GM18858 (cell line): ENCODE data around the gene ZNF613.
A peak's percentile ranks its signal among the peaks of the same experiment; 100 is the strongest.
"Not testable (repeated sequence)": the region's sequence is repeated elsewhere in the genome, so short reads cannot be mapped to it uniquely, and the experiment has no call there.

Experiments
- ATAC-seq: cut with Tn5 transposase; IDR thresholded peaks from one replicate; pipeline ENCODE4 v1.9.1; 2021; ENCODE audit not compliant: unreplicated experiment

ZNF613 gene

DNA sequence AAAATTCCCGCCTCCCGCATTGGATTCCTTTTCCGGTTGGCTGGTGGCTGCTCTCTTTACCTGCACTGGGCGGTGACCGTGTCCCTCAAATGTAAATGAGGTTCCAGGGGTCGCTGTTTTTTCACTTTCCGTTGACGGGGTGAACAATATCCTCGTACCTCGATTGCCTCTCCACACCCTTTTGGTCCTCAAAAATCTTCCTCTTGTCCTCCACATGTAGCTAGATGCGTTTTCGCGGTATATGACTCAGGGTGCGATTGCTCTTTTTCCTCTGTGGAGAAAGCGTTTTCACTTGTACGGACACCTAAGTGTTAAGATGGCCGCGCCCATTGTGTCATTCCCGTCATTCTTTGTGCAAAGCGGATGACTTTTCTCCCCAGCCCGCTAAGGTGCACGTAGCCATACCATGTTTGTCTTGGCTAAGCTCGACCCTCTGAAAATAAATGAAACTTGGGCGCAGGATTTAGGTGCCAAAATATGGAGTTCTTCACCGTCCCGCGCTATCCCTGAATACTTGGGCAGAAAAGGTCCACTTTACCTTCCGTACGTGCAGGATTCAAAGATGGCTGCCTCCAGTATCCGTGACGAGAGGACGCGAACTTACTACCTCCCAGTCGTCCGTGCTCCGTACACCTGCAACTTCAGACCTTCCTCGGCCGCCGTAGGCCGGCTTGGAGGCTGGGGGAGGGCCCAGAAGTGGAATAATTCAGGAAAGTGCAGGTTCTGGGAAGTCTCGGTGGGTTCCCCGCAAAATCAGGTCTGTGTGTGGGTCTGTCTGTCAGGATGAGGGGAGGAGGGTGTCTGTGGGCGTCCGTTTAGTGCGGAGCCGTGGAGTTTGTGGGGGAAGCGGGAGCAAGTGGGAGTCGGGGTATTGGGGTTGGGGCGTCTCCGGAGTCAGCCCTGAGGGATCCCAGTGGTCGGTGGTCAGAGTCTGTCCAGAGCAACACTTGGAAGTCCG lies at the start of gene ZNF613:
TSS of gene ZNF613 (plus strand) at position 689 of the 958 bp plus-strand sequence. CDS start 8,749 bp downstream, outside the sequence.
- peak; percentile 62 for ATAC-seq

DNA sequence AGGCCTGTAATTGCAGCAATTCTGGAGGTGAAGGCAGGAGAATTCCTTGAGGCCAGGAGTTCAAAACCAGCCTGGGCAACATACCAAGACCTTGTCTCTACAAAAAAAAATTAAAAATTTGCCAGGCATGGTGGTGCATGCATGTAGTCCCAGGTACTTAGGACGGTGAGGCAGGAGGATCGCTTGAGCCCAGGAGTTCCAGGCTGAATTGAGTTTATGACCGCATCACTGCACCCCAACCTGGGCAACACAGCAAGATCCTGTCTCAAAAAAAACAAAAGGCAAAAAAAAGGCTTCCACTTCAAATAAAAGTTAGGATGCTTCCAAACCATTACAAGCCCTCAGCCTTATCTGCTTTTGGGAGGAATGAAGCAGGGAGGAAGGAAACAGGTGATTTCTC lies 44.8 kb upstream of the ZNF613 start:
- ATAC-seq, result no peak

DNA sequence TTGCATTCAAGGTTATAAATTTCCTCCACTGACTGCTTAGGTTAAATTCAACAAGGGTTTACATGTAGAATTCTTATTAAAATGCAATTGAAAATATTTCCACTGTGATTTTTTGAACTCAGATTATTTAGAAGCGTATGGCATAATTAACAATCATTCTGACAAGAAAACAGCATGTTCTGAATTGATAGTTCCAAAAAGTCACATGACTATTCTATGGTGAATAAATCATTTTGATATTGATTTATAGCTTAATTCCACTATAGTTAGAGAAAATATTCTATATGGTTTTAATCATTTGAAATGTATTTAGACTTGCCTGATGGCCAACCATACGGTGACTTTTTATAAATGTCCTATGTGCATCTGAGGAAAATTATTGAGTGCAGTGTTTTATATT lies 42.6 kb upstream of the ZNF613 start:
- no peak for ATAC-seq

DNA sequence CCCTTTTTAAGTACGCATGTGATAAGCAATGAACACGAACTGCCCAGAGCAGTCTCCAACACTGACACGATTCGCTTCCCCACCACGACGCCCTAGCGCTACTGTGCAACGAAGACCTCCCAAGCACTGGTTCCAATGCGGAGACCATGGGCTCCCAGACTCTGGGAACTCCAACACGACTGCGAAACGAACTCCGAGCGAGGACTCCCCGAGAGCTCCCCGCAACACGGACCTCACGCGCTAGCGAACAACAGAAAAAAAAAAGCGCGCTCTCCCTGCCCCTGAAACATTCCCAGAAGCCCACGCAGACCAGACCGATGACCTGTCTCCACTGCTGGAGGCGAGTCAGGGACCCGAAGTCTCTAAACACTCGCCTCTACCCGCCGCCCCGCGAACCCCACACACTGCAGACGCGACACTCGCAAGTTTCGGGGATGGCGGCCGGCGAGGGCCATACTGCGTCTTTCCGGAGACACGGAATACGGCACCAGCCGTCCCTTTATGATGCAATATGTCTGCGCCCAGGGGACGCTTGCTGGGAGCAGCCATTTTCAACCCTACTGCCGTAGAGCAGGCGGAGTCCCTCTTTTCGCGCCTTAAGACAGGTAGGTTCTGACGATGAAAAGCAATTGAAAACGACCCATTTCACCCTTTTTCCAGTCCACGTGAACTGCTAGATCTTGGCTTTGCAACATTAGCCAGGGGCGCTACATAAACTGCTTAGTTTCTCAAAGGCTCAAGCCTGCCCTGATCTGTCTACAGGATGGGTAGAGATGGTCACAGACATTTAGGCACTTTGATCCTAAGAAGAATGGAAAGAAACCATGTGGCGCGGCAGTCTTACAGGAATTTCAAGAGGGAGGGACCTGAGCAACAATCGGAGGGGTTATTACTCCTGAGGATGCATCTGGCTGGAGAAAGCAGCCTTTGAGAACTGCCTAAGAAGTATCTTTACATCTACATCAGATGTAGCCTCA lies 39.5 kb upstream of the ZNF613 start, which contains the start of gene ZNF577:
TSS of gene ZNF577 (minus strand) at position 430 of the 977 bp plus-strand sequence. CDS start 7,569 bp downstream, outside the sequence.
- no peak for ATAC-seq

DNA sequence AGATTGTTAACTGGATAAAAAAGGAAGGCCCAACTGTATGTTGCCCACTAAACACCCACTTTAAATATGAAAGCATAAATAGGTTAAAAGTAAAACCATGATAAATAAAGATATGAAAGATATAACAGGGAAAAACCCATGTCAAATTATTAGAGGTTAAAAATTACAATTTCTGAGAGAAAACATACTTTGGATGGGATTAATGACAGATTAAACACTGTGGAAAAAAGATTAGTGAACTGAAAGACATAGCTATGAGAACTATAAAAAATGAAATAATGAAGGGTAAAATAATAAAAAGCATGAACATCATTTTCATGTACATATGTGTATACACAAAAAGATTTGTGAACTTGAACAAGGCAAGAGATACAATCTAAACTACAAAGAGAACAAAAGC lies 37.3 kb upstream of the ZNF613 start:
- no peak for ATAC-seq

DNA sequence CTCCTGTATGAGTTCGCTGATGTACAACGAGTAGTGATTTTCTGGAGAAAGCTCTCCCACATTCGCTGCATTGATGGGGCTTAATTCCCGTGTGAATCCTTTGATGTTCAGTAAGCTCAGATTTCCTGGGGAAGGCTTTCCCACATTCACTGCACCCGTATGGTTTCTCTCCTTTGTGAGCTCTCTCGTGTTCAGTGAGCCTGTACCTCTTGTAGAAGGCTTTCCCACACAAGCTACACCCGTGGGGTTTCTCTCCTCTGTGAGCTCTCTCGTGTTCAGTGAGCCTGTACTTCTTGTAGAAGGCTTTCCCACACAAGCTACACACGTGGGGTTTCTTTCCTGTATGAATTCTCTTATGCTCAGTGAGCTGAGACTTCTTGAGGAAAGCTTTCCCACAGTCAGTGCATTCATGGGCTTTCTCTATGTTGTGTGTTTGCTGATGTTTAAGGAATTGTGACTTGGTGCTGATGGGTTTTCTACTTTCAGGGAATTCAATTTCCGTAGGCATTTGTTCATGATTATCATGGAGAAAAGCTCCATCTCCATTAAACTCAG lies 36.0 kb upstream of the ZNF613 start:
- no peak for ATAC-seq

DNA sequence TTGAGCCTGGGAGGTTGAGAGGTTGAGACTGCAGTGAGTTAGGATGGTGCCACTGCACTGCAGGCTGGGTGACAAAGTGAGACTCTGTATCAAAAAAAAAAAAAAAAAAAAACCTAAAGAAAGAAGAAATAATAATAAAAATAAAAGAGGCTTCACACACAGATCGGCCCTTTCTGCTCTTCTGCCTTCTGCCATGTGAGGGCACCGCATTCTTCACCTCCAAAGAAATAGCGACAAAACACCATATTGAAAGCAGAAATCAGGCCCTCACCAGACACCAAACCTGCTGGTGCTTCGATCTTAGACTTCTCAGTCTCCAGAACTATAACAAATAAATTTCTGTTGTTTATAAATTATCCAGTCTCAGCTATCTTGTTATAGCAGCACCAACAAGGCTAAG lies 25.4 kb upstream of the ZNF613 start:
- no peak for ATAC-seq

DNA sequence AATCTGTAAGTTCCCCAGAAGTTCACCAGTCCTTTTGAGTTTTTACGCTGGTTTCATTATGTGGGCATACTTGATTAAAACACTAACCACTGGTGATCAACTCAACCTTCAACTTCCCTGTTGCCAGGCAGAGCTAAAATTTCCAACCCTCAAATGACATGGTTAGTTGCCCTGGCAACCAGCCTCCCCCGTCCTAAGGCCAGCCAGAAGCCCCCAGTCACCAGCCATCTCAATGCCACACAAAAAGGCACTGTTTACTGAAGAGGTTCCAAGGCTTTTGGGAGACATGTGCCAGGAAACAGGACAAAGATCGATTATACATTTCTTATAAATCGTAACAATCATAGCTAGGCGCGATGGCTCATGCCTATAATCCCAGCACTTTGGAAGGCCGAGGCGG lies 24.1 kb upstream of the ZNF613 start:
- no peak for ATAC-seq

DNA sequence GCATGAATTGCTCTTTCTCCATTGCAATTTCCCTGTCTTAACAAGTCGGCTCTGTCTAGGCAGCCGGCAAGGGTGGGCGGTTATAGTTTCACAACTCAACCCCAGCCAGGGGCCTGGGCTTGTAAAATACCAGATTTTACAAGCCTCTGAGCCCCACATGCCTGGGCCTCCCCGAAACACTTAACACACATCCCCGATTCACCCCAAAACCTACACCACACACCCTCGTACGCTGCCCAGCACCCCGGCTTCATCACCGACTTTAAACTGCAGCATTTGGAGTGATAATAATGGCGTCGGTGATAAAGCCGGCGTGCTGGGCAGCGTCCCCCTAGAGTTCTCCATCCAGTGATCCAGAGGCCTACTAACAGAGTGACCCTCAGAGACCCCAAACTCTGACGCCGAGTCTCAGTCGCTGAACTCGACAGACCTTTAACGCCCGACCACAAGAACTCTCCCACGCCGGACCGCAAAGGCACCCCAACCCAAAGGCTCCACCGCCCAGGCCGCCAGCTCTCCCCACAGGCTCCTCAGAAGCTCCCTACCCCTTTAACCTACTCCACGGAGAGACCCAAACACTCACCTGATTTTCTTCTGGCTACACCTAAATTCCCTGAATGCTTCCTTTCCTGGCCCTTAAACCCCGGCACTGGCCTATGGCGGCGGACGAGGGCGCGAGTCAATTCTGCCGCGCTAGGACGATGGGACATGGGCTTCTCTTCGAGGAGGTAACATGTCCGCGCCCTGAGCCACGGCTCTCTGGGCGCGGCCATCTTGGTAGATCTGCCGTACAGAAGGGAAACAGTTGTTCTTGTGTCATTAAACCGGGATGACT lies 22.7 kb upstream of the ZNF613 start, which contains the start of gene ZNF649:
TSS of gene ZNF649 (minus strand) at position 687 of the 835 bp plus-strand sequence. CDS start 4,910 bp downstream, outside the sequence.
- peak; percentile 55 for ATAC-seq

DNA sequence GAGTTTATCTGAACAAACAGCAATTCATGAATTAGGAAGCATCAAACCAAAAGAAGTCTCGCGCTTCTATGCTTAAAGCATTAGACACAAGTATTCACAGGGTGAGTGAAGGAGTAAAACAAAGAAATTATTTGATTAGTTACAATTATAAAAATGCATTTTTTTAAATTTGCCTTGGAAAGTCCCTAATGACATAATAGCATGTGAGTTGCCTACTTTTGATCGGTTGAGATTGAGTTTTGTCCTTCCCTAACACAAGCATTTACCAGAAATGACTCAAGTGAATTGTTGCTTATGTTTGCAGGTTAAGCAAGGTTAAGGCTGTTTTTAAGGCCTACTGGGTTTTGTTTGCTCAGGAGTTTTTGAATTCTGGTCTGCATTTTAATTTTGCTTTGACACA lies 22.1 kb upstream of the ZNF613 start:
- no peak for ATAC-seq

DNA sequence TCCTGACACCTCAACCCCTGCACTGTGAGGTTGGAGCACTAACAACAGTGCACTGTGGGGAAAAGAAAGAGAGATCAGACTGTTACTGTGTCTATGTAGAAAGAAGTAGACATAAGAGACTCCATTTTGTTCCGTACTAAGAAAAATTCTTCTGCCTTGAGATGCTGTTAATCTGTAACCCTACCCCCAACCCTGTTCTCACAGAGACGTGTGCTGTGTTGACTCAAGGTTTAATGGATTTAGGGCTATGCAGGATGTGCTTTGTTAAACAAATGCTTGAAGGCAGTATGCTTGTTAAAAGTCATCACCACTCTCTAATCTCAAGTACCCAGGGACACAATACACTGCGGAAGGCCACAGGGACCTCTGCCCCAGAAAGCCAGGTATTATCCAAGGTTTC lies 21.6 kb upstream of the ZNF613 start:
- ATAC-seq, result not testable (repeated sequence)

DNA sequence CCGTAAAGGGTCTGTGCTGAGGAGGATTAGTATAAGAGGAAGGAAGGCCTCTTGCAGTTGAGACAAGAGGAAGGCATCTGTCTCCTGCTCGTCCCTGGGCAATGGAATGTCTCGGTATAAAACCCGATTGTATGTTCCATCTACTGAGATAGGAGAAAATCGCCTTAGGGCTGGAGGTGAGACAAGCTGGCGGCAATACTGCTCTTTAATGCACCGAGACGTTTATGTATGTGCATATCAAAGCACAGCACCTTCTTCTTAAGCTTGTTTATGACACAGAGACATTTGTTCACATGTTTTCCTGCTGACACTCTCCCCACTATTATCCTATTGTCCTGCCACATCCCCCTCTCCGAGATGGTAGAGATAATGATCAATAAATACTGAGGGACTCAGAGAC lies 21.2 kb upstream of the ZNF613 start:
- ATAC-seq, result not testable (repeated sequence)

DNA sequence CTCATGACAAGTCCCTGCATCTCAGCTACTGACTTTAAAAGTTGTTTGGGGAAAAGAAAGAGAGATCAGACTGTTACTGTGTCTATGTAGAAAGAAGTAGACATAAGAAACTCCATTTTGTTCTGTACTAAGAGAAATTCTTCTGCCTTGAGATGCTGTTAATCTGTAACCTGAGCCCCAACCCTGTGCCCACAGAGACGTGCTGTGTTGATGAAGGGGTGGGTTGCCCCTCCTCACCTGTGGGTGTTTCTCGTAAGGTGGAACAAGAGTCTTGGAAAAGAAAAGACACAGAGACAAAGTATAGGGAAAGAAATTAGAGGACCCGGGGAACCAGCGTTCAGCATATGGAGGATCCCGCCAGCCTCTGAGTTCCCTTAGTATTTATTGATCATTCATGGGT lies 19.3 kb upstream of the ZNF613 start:
- not testable (repeated sequence) for ATAC-seq

DNA sequence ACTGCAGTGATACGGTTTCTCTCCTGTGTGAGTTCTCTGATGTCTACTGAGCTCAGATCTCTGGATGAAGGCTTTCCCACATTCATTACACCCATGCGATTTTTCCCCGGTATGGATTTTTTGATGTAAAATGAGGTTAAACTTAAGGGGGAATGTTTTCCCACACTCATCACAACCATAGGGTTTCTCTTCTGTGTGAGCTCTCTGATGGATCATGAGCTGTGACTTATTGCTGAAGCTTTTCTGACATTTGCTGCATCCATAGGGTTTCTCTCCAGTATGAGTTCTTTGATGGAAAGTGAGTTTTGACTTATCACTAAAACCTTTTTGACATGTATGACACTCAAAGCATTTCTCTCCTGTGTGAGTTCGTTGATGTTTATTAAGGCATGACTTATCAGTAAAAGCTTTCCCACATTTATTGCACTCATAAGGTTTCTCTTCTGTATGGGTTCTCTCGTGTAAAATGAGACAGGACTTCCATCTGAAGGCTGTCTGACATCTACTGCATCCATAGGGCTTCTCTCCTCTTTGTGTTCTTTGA lies 11.9 kb upstream of the ZNF613 start:
- no peak for ATAC-seq

DNA sequence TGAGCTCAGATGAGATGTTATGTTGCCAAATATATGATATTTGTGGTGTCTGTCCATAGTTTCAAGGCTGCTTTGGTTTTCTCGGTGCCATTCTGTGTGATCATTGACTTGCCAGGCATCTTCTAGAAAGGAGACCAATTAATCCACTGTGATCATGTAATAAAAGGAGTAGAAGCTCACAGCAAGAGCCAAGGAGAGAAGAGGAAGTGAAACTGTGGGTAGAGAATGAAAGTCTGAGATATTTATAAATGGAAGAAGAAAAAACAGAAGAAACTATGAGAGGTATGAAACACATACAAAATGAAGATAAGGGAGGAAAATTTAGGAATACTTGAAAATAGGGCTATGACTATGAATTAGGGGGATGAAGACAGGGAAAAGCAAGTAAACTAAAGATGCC lies 11.1 kb upstream of the ZNF613 start:
- no peak for ATAC-seq

DNA sequence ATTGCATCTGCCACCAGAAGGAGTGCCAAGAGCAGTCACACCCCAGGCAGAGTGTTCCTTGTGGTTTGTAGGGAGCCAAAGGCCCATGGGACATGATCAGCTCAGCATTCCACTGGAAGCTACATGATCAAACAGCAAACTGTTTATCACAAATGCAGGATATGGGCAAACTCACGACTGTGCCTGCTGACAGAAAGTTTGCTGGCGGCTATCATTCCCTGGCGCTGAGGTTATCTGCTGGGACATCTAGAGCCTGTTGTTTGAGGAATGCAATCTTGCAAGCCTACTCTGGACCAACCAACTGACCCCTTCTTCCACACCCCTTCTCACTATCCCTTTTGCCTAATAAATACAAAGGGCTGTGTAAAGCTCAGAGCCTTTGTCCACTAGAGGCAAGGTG lies 7.7 kb upstream of the ZNF613 start:
- no peak for ATAC-seq

DNA sequence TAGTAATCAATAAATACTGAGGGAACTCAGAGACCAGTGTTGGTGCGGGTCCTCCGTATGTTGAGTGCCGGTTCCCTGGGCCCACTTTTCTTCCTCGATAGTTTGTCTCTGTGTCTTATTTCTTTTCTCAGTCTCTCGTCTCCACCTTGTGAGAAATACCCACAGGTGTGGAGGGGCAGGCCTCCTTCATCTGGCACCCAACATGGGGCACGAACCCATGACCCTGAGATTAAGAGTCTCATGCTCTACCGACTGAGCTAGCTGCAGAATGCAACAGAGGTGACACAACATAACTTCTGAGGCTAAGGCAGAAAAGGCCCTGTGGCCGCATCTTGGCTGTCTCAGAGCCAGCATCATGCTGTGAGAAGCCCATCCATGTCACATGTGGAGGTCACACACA lies 5.3 kb upstream of the ZNF613 start:
- ATAC-seq, result no peak

DNA sequence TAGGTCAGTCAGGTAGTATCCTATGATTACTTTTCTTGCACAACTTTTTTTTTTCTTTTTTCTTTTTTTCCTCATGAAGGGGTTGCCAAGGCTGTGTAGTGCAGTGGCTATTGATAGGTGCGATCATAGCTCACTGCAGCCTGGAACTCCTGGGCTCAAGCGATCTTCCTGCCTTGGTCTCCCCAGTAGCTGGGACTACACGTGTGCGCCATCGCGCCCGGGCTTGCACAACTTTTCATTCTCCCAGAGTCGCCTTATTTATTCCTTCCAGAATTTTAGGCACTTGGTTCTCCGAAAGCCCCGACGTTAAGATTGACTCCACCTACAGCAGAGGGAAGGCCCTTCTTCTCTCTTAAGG lies 867 bp upstream of the ZNF613 start:
- no peak for ATAC-seq

DNA sequence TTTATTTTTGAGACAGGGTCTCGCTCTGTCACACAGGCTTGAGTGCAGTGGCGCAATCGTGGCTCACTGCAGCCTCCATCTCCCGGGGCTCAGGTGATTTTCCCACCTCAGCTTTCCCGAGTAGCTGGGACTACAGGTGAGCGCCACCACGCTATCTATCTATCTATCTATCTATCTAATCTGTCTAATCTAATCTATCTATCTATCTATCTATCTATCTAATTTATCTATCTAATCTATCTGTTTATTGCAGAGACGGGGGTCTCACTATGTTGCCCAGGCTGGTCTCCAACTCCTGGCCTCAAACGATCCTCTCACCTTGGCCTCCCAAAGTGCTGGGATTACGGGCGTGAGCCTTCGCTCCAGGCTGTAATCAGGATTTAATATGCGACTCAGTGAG lies 587 bp downstream of the ZNF613 start:
- ATAC-seq, result no peak

DNA sequence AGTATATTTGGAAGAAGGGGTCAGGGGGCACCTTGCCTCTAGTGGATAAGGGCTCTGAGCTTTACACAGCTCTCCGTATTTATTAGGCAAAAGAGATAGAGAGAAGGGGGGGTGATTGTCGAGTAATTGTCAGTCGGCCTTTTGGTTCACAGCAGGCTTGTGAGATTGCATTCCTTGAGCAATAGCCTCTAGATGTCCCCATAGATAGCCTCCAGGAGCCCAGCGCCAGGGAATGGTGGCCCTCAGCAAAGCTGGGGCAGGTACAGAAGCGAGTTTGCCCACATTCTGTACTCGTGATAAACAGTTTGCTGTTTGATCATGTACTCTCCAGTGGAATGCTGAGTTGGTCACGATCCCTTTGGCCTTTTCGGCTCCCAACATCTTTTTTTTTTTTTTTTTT lies 4.6 kb downstream of the ZNF613 start:
- no peak for ATAC-seq
